ENCODE results near the gene PVALEF. TPM values are rescaled to one million over a fixed set of nuclear protein-coding genes. Genes with fewer than 3 reads are reported as not detected.

The PVALEF gene
- total RNA-seq, 1 experiment from 2014 or later, result not detected

GRCh38 chr17:81178136-81179091, 13.1 kb downstream of the PVALEF start:
- no peaks in the 10 kb centered on the region; the same call in 1 of the 2 replicates for H3K4me1 ChIP-seq (ENCODE audit: control insufficient read depth, insufficient read depth, low read length)
- H3K27me3 ChIP-seq (ENCODE audit: control insufficient read depth, insufficient read depth, low read length), result no peaks in the 10 kb centered on the region
- no peak for DNase-seq (ENCODE audit: low read depth, low spot score)
- no peaks in the 10 kb centered on the region for H3K9me3 ChIP-seq (ENCODE audit: control insufficient read depth, insufficient read depth, low read depth, low read length)
- 0 out of 2 replicates have a peak, but pooled peaks have one; percentile 39 for ATAC-seq
- no peak overlapping the region for H3K4me3 ChIP-seq (ENCODE audit: low read depth in 2 of 2, low read length in 2 of 2)
- intact Hi-C loops (cut with micrococcal nuclease; ENCODE audit: unreplicated experiment) (no loop called here), in situ Hi-C loops (cut with HindIII; ENCODE audit: low pct_unique_long_range_greater_than_20kb, low sequenced_read_pairs) (no loop called here)
- no peak overlapping the region for H3K27ac ChIP-seq (ENCODE audit: low read length)
- ChIA-PET CTCF (no interaction called here), POLR2A (no interaction called here)
- TF ChIP-seq, protein P1, sequence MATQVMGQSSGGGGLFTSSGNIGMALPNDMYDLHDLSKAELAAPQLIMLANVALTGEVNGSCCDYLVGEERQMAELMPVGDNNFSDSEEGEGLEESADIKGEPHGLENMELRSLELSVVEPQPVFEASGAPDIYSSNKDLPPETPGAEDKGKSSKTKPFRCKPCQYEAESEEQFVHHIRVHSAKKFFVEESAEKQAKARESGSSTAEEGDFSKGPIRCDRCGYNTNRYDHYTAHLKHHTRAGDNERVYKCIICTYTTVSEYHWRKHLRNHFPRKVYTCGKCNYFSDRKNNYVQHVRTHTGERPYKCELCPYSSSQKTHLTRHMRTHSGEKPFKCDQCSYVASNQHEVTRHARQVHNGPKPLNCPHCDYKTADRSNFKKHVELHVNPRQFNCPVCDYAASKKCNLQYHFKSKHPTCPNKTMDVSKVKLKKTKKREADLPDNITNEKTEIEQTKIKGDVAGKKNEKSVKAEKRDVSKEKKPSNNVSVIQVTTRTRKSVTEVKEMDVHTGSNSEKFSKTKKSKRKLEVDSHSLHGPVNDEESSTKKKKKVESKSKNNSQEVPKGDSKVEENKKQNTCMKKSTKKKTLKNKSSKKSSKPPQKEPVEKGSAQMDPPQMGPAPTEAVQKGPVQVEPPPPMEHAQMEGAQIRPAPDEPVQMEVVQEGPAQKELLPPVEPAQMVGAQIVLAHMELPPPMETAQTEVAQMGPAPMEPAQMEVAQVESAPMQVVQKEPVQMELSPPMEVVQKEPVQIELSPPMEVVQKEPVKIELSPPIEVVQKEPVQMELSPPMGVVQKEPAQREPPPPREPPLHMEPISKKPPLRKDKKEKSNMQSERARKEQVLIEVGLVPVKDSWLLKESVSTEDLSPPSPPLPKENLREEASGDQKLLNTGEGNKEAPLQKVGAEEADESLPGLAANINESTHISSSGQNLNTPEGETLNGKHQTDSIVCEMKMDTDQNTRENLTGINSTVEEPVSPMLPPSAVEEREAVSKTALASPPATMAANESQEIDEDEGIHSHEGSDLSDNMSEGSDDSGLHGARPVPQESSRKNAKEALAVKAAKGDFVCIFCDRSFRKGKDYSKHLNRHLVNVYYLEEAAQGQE (IDR thresholded peaks at IDR 0.05; ENCODE audit: insufficient read depth in 1 of 2, low read depth in 2 of 2, low read length in 1 of 2), result no peak
- no peak for TF ChIP-seq POLR2AphosphoS5 (IDR thresholded peaks at IDR 0.05; ENCODE audit: low read depth, low read length)
- TF ChIP-seq CTCF (IDR thresholded peaks at IDR 0.05), result no peak
- no peak for TF ChIP-seq TCF7L2 (IDR thresholded peaks at IDR 0.05; ENCODE audit: low read depth, low read length)
- no peak for TF ChIP-seq SIN3A (IDR thresholded peaks at IDR 0.05; ENCODE audit: borderline replicate concordance, insufficient read depth, low read depth, low read length)
- no peaks in the 10 kb centered on the region for H3K36me3 ChIP-seq (ENCODE audit: control insufficient read depth, insufficient read depth, low read length)
- BruUV-seq (replicated peaks), result no TSS peak

DNA sequence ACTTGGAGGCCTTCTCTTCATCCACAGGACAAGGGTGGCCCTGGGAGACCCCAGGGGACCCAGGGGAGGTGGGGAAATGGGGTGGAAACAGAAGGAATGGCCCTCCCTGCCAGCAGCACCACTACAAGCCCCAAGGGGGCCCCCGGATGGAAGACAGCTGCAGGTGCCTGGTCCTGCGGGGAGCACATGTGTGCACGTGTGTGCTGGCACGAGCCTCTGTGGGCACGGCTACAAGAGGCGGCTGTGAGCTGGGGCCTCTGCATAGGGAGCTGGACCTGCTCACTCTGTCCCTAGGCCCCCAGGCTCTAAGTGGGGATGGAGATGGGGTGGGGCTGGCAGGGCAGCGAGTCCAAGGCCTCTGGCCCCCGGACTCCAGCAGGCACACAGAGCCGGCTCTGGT, 13.9 kb downstream of the PVALEF start:
- no peak overlapping the region for H3K4me3 ChIP-seq (ENCODE audit: low read depth in 2 of 2, low read length in 2 of 2)
- ChIA-PET POLR2A (no interaction called here), CTCF (interaction anchor here (0.5 to 0.6 kb wide), 2 partner anchors 31 to 66 kb away, joined by 3 to 10 read pairs; no protein-coding TSS in a partner anchor)
- no TSS peak for BruUV-seq (replicated peaks)
- peak; percentile 46 for ATAC-seq
- no peaks in the 10 kb centered on the region for H3K36me3 ChIP-seq (ENCODE audit: control insufficient read depth, insufficient read depth, low read length)
- no peak overlapping the region for H3K27ac ChIP-seq (ENCODE audit: low read length)
- DNase-seq (ENCODE audit: low read depth, low spot score), result no peak
- in situ Hi-C loops (cut with HindIII; ENCODE audit: low pct_unique_long_range_greater_than_20kb, low sequenced_read_pairs), result no loop called here
- intact Hi-C loops (cut with micrococcal nuclease; ENCODE audit: unreplicated experiment), result no loop called here
- H3K9me3 ChIP-seq (ENCODE audit: control insufficient read depth, insufficient read depth, low read depth, low read length), result no peaks in the 10 kb centered on the region
- no peaks in the 10 kb centered on the region for H3K27me3 ChIP-seq (ENCODE audit: control insufficient read depth, insufficient read depth, low read length)
- TF ChIP-seq CTCF (IDR thresholded peaks at IDR 0.05) (no peak), POLR2AphosphoS5 (IDR thresholded peaks at IDR 0.05; ENCODE audit: low read depth, low read length) (no peak), SIN3A (IDR thresholded peaks at IDR 0.05; ENCODE audit: borderline replicate concordance, insufficient read depth, low read depth, low read length) (no peak), TCF7L2 (IDR thresholded peaks at IDR 0.05; ENCODE audit: low read depth, low read length) (no peak)
- TF ChIP-seq, protein P1 (IDR thresholded peaks at IDR 0.05; ENCODE audit: insufficient read depth in 1 of 2, low read depth in 2 of 2, low read length in 1 of 2), result no peak
- H3K4me1 ChIP-seq (ENCODE audit: control insufficient read depth, insufficient read depth, low read length), result no peaks in the 10 kb centered on the region; the same call in 1 of the 2 replicates

All from Panc1 (cell line).